ENCODE data around the gene GPR35.

GPR35 gene

DNA sequence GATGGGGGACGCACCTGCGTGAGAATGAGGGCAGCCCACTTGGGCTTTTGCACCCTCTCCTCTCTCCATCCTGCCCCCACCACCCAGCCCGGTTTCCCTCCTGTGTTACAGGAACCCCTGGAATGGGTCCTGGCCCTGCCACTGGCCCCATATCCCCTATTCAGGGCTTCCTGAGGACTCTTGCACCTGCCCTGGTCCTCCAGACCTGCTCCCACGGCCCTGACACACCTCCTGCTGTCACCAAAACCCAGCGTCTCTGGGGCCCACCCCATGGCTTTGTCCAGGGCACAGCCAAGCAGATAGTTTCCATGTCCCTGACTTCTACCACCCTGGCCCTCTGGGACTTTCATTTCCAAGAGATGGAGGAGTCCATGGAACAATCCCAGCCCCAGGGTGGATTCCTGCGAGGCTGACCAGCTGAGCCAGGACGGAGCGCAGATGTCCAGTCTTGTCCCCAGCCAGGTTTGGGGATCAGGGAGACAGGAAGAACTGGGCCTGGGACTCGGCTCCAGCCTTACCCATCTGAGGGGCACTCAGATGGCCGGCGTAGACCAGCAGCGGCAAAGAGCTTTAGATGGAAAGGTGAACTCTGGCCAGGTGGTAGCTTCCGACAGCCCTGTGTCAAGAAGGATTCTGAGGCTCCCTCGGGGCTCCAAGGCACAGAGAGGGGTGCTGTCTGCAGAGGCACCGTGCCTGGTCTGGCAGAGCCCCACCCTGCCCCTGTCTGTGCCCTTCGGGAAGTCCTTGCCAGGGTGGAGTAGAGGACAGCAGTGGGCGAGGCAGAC is 12.0 kb downstream of the GPR35 start:
- Histone ChIP-seq H3K4me1 (ENCODE audit: low read length) (no peaks in the 10 kb centered on the region), H3K9me3 (ENCODE audit: insufficient read depth, low read length) (no peaks in the 10 kb centered on the region), H3K27ac (ENCODE audit: low read length) (no peak overlapping the region), H4K20me1 (ENCODE audit: insufficient read depth, low read length) (no peaks in the 10 kb centered on the region), H3K9ac (ENCODE audit: low read length) (no peak overlapping the region), H3K36me3 (replicated peaks; ENCODE audit: low read depth, low read length) (no peaks in the 10 kb centered on the region), H3K79me2 (ENCODE audit: low read length) (no peaks in the 10 kb centered on the region), H3K4me2 (ENCODE audit: low read length) (no peak overlapping the region), H3K4me3 (ENCODE audit: low read length) (no peak overlapping the region), H3K27me3 (ENCODE audit: low read depth, low read length) (no peaks in the 10 kb centered on the region), H2AFZ (ENCODE audit: low read depth, low read length) (no peak overlapping the region)
- TF ChIP-seq, protein P1, sequence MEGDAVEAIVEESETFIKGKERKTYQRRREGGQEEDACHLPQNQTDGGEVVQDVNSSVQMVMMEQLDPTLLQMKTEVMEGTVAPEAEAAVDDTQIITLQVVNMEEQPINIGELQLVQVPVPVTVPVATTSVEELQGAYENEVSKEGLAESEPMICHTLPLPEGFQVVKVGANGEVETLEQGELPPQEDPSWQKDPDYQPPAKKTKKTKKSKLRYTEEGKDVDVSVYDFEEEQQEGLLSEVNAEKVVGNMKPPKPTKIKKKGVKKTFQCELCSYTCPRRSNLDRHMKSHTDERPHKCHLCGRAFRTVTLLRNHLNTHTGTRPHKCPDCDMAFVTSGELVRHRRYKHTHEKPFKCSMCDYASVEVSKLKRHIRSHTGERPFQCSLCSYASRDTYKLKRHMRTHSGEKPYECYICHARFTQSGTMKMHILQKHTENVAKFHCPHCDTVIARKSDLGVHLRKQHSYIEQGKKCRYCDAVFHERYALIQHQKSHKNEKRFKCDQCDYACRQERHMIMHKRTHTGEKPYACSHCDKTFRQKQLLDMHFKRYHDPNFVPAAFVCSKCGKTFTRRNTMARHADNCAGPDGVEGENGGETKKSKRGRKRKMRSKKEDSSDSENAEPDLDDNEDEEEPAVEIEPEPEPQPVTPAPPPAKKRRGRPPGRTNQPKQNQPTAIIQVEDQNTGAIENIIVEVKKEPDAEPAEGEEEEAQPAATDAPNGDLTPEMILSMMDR (IDR thresholded peaks at IDR 0.05; ENCODE audit: low read depth, low read length): no peak
- TF ChIP-seq EZH2phosphoT487 (IDR thresholded peaks at IDR 0.05; ENCODE audit: low read depth): no peak

DNA sequence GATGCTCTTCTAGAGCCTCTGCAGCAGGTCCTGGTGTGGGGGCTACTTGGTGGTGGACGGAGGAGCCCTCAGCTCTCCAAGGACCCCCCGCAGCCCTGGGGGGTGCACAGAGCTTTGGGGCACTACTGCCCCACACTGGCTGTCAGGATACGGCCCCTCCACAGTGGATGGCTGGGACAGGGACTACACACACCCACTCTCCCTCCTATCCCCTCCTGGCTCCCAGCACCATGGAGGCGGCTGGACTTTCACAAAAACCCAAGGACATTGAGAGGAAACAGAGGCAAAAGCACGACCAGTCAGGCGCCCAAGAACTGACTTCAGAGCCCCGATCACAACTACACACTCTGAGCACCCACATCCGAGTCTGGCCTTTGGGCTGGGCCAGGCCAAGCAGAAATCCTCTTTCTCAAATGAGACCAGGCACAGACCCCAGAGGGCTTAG is 12.6 kb downstream of the GPR35 start:
- Histone ChIP-seq H3K9ac (ENCODE audit: low read length) (no peak overlapping the region), H3K36me3 (replicated peaks; ENCODE audit: low read depth, low read length) (no peaks in the 10 kb centered on the region), H3K9me3 (ENCODE audit: insufficient read depth, low read length) (no peaks in the 10 kb centered on the region), H3K4me3 (ENCODE audit: low read length) (no peak overlapping the region), H3K4me1 (ENCODE audit: low read length) (no peaks in the 10 kb centered on the region), H2AFZ (ENCODE audit: low read depth, low read length) (no peak overlapping the region), H3K27ac (ENCODE audit: low read length) (no peak overlapping the region), H4K20me1 (ENCODE audit: insufficient read depth, low read length) (no peaks in the 10 kb centered on the region), H3K27me3 (ENCODE audit: low read depth, low read length) (no peaks in the 10 kb centered on the region), H3K4me2 (ENCODE audit: low read length) (no peak overlapping the region), H3K79me2 (ENCODE audit: low read length) (no peaks in the 10 kb centered on the region)
- TF ChIP-seq, protein P1 (IDR thresholded peaks at IDR 0.05; ENCODE audit: low read depth, low read length): no peak
- no peak for TF ChIP-seq EZH2phosphoT487 (IDR thresholded peaks at IDR 0.05; ENCODE audit: low read depth)

DNA sequence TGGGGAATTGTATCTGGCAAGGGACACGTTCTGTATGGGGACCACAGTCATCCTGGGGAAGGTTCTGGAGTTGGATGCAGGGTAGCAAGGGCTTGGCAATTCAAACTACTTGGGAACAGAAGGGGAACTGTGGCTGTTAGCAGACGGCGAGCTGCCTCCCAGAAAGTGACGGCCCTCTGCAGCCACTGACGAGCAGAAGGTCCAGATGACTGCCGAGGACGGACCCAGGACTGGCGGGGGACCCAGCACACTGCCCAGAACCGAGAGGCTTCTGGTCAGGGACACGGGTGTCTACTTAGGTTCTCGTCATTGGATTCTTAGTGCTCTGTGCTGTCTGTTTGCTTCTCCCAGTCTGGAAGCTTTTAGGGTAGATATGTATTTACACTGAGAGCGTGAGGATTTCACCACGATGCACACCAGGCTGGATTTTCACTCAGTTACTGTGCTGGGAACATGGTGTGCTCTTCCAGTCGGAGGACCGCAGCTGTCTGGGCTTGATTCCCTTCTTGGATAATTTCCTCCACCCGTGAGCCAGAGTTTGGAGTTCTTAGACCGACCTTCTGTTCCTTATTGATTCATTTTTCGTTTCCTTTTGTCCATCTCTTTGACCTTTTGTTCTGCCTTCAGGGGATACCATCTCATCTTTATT is 13.4 kb downstream of the GPR35 start:
- H3K9me3 ChIP-seq (ENCODE audit: insufficient read depth, low read length): no peaks in the 10 kb centered on the region
- H3K4me3 ChIP-seq (ENCODE audit: low read length): no peak overlapping the region
- H3K4me2 ChIP-seq (ENCODE audit: low read length): no peak overlapping the region
- H3K9ac ChIP-seq (ENCODE audit: low read length): no peak overlapping the region
- no peaks in the 10 kb centered on the region for H3K79me2 ChIP-seq (ENCODE audit: low read length)
- no peaks in the 10 kb centered on the region for H4K20me1 ChIP-seq (ENCODE audit: insufficient read depth, low read length)
- H3K27me3 ChIP-seq (ENCODE audit: low read depth, low read length): no peaks in the 10 kb centered on the region
- no peaks in the 10 kb centered on the region for H3K4me1 ChIP-seq (ENCODE audit: low read length)
- no peak overlapping the region for H2AFZ ChIP-seq (ENCODE audit: low read depth, low read length)
- no peak for TF ChIP-seq EZH2phosphoT487 (IDR thresholded peaks at IDR 0.05; ENCODE audit: low read depth)
- TF ChIP-seq, protein P1 (IDR thresholded peaks at IDR 0.05; ENCODE audit: low read depth, low read length): no peak
- no peaks in the 10 kb centered on the region for H3K36me3 ChIP-seq (replicated peaks; ENCODE audit: low read depth, low read length)
- H3K27ac ChIP-seq (ENCODE audit: low read length): no peak overlapping the region

DNA sequence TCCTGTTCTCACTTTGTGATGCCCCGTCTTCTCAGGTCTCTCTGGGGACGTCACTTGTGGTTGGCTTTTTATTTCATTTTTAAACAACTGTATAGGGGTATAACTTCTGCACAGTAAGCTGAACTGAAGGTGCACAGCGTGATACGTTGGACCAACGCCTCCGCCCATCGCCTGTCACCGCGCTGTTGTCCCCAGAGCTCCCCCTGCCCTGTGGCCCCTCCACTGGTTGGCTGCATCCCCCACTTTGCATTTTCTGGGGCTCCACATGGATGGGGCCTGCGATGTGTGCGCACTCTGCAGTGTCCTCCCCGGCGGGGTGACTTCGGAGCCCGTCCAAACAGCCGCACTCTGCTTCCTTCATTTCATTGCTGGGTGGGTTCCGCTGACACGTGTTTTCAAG is 14.3 kb downstream of the GPR35 start:
- Histone ChIP-seq H3K79me2 (ENCODE audit: low read length) (no peaks in the 10 kb centered on the region), H3K4me3 (ENCODE audit: low read length) (no peak overlapping the region), H3K36me3 (replicated peaks; ENCODE audit: low read depth, low read length) (no peaks in the 10 kb centered on the region), H3K9me3 (ENCODE audit: insufficient read depth, low read length) (no peaks in the 10 kb centered on the region), H3K4me1 (ENCODE audit: low read length) (no peaks in the 10 kb centered on the region), H3K9ac (ENCODE audit: low read length) (no peak overlapping the region), H2AFZ (ENCODE audit: low read depth, low read length) (no peak overlapping the region), H3K4me2 (ENCODE audit: low read length) (no peak overlapping the region), H3K27me3 (ENCODE audit: low read depth, low read length) (no peaks in the 10 kb centered on the region), H4K20me1 (ENCODE audit: insufficient read depth, low read length) (no peaks in the 10 kb centered on the region), H3K27ac (ENCODE audit: low read length) (no peak overlapping the region)
- TF ChIP-seq, protein P1 (IDR thresholded peaks at IDR 0.05; ENCODE audit: low read depth, low read length): no peak
- TF ChIP-seq EZH2phosphoT487 (IDR thresholded peaks at IDR 0.05; ENCODE audit: low read depth): no peak

Data from OCI-LY3 (cell line).